Nephron (organoid): ENCODE measurements around the gene BEST1.

Experiments used
- H3K27ac Mint-ChIP-seq, 3 experiments: 2 replicates each; pipeline ENCODE4 v1.8.0; 2020; ENCODE audit warnings: mixed read lengths in 3 of 3, mild to moderate bottlenecking in 2 of 3, moderate library complexity in 1 of 3
- H3K27me3 Mint-ChIP-seq: 2 replicates; pipeline ENCODE4 v1.8.0; 2021; ENCODE audit warnings: low read depth, mild to moderate bottlenecking, moderate library complexity, mixed read lengths
- H3K36me3 Mint-ChIP-seq: 2 replicates; pipeline ENCODE4 v1.8.0; 2020; ENCODE audit warnings: low read depth, mixed read lengths
- H3K4me1 Mint-ChIP-seq: 2 replicates; pipeline ENCODE4 v1.8.0; 2020; ENCODE audit warnings: mixed read lengths
- H3K4me3 Mint-ChIP-seq, 3 experiments: 2 replicates each; pipeline ENCODE4 v1.8.0; 2020; ENCODE audit warnings: mild to moderate bottlenecking in 3 of 3, mixed read lengths in 3 of 3, moderate library complexity in 2 of 3
- H3K9me3 Mint-ChIP-seq: 2 replicates; pipeline ENCODE4 v1.8.0; 2020; ENCODE audit warnings: mixed read lengths
- TF ChIP-seq, protein P1 (sequence below), 3 experiments: fragments of 200-600 bp; sonication (generic); IDR thresholded peaks; one replicate each; pipeline ENCODE4 v1.5.0; 2021; ENCODE audit warnings: antibody characterized with exemption in 3 of 3; ENCODE audit not compliant: unreplicated experiment in 3 of 3

The BEST1 gene

GRCh38 chr11:61923166-61924063, 26.7 kb upstream of the BEST1 start:
- Mint-ChIP-seq H3K4me1 (peaks cover 79% of the 10 kb centered on the region), H3K27me3 (peaks cover 5% of the 10 kb centered on the region), H3K9me3 (peaks cover 3% of the 10 kb centered on the region), H3K27ac (peak overlapping the region; percentile 98 to 100 (median 99)), H3K4me3 (peak overlapping the region; percentile 51 to 73 (median 55)), H3K36me3 (peaks cover 5% of the 10 kb centered on the region)
- TF ChIP-seq, protein P1, sequence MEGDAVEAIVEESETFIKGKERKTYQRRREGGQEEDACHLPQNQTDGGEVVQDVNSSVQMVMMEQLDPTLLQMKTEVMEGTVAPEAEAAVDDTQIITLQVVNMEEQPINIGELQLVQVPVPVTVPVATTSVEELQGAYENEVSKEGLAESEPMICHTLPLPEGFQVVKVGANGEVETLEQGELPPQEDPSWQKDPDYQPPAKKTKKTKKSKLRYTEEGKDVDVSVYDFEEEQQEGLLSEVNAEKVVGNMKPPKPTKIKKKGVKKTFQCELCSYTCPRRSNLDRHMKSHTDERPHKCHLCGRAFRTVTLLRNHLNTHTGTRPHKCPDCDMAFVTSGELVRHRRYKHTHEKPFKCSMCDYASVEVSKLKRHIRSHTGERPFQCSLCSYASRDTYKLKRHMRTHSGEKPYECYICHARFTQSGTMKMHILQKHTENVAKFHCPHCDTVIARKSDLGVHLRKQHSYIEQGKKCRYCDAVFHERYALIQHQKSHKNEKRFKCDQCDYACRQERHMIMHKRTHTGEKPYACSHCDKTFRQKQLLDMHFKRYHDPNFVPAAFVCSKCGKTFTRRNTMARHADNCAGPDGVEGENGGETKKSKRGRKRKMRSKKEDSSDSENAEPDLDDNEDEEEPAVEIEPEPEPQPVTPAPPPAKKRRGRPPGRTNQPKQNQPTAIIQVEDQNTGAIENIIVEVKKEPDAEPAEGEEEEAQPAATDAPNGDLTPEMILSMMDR (IDR thresholded peaks at IDR 0.05; ENCODE audit: unreplicated experiment in 3 of 3) = no peak

GRCh38 chr11:61924064-61924455, 26.1 kb upstream of the BEST1 start:
- H3K9me3 Mint-ChIP-seq = peaks cover 3% of the 10 kb centered on the region
- H3K36me3 Mint-ChIP-seq = peaks cover 5% of the 10 kb centered on the region
- peak overlapping the region; percentile 98 to 100 (median 99) for H3K27ac Mint-ChIP-seq
- H3K27me3 Mint-ChIP-seq = no peaks in the 10 kb centered on the region
- peak overlapping the region in 2 of 3 experiments; percentile 19 to 44 for H3K4me3 Mint-ChIP-seq
- H3K4me1 Mint-ChIP-seq = peaks cover 73% of the 10 kb centered on the region
- TF ChIP-seq, protein P1 (IDR thresholded peaks at IDR 0.05; ENCODE audit: unreplicated experiment in 3 of 3) = no peak

DNA sequence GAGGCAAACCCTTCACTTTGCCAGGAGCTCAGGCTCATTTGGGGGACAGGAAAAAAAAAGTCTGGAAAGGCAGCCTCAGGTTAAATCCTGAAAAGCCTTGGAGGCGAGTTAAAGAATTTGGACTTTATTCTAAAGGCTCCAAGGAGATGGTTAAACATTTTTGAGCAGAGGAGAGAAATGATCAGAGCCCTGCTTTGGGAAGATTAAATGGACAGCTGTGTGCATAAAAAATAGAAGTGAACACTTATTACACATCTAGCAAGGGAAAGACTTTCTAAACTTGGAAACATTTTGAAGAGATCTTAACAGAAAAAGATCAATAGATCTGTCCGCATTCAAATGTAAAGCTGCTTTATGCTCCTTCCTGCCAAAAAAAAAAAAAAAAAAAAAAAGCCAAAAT, 24.4 kb upstream of the BEST1 start:
- H3K27me3 Mint-ChIP-seq = no peaks in the 10 kb centered on the region
- H3K9me3 Mint-ChIP-seq = peaks cover 3% of the 10 kb centered on the region
- peaks cover 5% of the 10 kb centered on the region for H3K36me3 Mint-ChIP-seq
- H3K4me1 Mint-ChIP-seq = peaks cover 59% of the 10 kb centered on the region
- peak overlapping the region; percentile 98 to 100 (median 99) for H3K27ac Mint-ChIP-seq
- peak overlapping the region in 1 of 3 experiments; percentile 6 for H3K4me3 Mint-ChIP-seq
- TF ChIP-seq, protein P1 (IDR thresholded peaks at IDR 0.05; ENCODE audit: unreplicated experiment in 3 of 3) = no peak

DNA sequence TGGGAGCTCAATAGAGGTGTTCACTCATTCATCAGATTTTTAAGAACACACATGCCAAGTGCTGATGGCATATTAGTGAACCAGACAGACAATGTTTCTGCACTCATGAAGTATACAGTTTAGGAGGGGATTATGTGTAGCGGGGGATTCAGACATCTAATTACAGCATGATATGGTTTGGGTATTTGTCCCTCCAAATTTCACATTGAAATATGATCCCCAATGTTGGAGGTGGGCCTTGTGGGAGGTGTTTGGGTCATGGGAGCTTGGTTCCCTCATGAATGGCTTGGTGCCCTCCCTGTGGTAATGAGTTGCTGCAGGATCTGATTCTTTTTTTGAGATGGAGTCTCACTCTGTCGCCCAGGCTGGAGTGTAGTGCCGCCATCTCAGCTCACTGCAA, 23.9 kb upstream of the BEST1 start:
- Mint-ChIP-seq H3K27ac (peak overlapping the region; percentile 98 to 100 (median 99)), H3K4me1 (peaks cover 57% of the 10 kb centered on the region), H3K4me3 (no peak overlapping the region), H3K9me3 (peaks cover 3% of the 10 kb centered on the region), H3K27me3 (no peaks in the 10 kb centered on the region), H3K36me3 (peaks cover 5% of the 10 kb centered on the region)
- TF ChIP-seq, protein P1 (IDR thresholded peaks at IDR 0.05; ENCODE audit: unreplicated experiment in 3 of 3) = no peak

GRCh38 chr11:61927501-61927900, 22.6 kb upstream of the BEST1 start:
- peaks cover 5% of the 10 kb centered on the region for H3K36me3 Mint-ChIP-seq
- no peaks in the 10 kb centered on the region for H3K27me3 Mint-ChIP-seq
- TF ChIP-seq, protein P1 (IDR thresholded peaks at IDR 0.05; ENCODE audit: unreplicated experiment in 3 of 3) = no peak
- H3K4me3 Mint-ChIP-seq = no peak overlapping the region
- peak overlapping the region; percentile 26 to 66 (median 44) for H3K27ac Mint-ChIP-seq
- peaks cover 50% of the 10 kb centered on the region for H3K4me1 Mint-ChIP-seq
- peaks cover 3% of the 10 kb centered on the region for H3K9me3 Mint-ChIP-seq
